GM19372 (cell line): Measurements from ENCODE around the gene C1QTNF3.

Source experiments
- ATAC-seq: cut with Tn5 transposase; IDR thresholded peaks from one replicate; pipeline ENCODE4 v1.9.1; 2021; ENCODE audit warnings: mild to moderate bottlenecking, low read depth, moderate library complexity; ENCODE audit not compliant: unreplicated experiment

C1QTNF3 gene

GRCh38 chr5:34002629-34003328 lies 40.2 kb downstream of the C1QTNF3 start:
- ATAC-seq: no peak

- ATAC-seq: no peak
Observed at GRCh38 chr5:34001241-34001841, 41.7 kb downstream of the C1QTNF3 start.

GRCh38 chr5:33999978-34000377 lies 43.0 kb downstream of the C1QTNF3 start:
- no peak for ATAC-seq

- peak; percentile 79 for ATAC-seq
Observed at GRCh38 chr5:33997331-33997983, 45.6 kb downstream of the C1QTNF3 start.

GRCh38 chr5:33995865-33996264 lies 47.1 kb downstream of the C1QTNF3 start:
- ATAC-seq: no peak

DNA sequence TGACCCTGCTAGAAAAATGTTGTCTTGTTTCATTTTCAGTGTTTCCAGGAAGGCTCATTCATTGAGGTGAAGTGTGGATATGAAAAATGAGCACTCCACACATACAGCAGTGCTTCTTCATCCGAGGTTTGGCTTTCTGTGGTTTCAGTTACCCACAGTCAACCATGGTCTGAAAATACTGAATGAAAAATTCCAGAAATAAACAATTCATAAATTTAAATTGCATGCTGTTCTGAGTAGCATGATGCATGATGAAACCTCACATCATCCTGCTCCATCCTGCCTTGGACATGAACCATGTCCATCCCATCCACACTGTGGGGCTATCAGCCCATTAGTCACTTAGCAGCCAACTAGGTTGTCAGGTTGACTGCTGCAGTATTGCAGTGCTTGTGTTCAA lies 48.2 kb downstream of the C1QTNF3 start:
- ATAC-seq: no peak

GRCh38 chr5:33992864-33993263 lies 50.1 kb downstream of the C1QTNF3 start:
- no peak for ATAC-seq

- no peak for ATAC-seq
Observed at GRCh38 chr5:33985447-33985846, 57.6 kb downstream of the C1QTNF3 start.

- no peak for ATAC-seq
Observed at GRCh38 chr5:33984671-33985124, 58.3 kb downstream of the C1QTNF3 start, which contains the start of gene SLC45A2. SLC45A2 (minus strand) TSS chr5:33984693; CDS start chr5:33984583, 110 bp downstream.

- ATAC-seq: no peak
Observed at GRCh38 chr5:33984178-33984577, 58.8 kb downstream of the C1QTNF3 start.

GRCh38 chr5:33981408-33982162 lies 61.4 kb downstream of the C1QTNF3 start:
- no peak for ATAC-seq

DNA sequence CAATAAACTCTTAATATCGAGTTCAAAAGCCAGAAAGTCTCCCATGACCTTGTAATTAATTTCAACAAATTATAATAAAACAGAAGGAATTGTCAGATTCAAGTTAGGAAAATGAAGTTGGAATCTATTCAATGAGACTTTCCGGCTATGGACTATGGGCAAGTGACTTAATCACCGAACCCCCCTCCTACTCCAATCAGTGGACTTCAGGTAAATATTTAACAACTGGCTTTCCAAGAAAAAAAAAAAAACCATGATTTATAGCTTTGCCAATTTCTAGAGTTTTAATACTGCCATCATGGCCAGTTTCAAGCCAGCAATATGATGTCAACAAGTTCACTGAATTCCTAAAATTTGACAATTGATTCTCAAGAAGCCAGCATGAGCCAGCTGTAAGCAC lies 63.0 kb downstream of the C1QTNF3 start:
- no peak for ATAC-seq

DNA sequence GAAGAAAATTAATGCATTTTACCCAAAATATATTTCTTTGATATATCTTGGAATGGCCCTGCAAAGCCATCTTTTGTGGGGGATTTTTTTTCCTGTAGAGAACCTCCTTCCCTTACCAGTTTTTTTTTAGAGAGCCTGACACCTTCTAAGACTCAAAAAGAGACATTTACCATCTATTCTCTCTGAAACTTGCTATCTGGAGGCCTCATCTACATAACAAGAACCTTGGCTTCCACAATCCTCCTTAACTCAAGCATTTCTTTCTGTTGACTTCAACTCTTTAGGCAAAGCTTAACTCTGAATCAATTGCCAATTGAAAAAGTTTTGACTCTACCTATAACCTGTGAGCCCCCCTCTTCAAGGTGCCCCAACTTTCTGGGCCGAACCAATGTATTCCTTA lies 64.7 kb downstream of the C1QTNF3 start:
- no peak for ATAC-seq

DNA sequence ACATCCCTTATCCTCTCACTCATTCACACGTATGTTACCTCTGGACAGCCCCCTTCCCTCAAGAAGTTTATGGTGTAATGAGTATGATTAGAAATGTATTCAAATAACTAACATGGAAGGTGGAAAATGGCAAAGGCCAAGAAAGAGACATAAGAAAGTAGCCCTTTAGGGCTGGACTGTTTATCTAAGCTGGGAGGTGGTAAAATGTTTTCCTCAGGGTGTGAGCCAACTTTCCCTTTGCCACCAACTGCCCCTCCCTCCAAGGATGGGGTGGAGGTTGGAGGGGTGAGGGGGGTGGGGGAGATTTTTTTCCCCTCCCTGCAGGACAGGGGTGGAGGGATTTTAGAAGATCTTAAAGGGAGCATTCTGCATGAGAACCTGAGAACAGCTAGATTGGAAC lies 66.7 kb downstream of the C1QTNF3 start:
- ATAC-seq: no peak

GRCh38 chr5:33975852-33976251 lies 67.2 kb downstream of the C1QTNF3 start:
- ATAC-seq: no peak

DNA sequence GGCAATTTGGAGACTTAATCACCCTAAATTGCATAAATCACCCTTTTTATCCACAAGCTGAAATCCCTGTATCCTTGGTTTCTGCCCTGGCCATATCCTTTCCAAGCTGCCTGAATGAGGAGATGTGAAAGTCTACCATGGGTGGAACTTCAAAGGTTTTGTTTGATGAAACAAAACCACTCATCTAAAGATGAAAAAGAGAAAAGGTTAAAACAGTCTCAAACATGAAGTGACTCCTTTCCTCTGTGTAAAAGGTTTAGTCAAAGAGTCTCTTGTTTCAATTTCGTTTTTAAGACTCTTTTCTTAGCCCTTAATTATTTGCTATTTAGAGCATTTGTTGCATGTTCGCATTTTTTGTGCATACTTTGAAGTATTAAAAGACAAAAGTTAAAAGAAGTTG lies 69.7 kb downstream of the C1QTNF3 start:
- ATAC-seq: no peak

DNA sequence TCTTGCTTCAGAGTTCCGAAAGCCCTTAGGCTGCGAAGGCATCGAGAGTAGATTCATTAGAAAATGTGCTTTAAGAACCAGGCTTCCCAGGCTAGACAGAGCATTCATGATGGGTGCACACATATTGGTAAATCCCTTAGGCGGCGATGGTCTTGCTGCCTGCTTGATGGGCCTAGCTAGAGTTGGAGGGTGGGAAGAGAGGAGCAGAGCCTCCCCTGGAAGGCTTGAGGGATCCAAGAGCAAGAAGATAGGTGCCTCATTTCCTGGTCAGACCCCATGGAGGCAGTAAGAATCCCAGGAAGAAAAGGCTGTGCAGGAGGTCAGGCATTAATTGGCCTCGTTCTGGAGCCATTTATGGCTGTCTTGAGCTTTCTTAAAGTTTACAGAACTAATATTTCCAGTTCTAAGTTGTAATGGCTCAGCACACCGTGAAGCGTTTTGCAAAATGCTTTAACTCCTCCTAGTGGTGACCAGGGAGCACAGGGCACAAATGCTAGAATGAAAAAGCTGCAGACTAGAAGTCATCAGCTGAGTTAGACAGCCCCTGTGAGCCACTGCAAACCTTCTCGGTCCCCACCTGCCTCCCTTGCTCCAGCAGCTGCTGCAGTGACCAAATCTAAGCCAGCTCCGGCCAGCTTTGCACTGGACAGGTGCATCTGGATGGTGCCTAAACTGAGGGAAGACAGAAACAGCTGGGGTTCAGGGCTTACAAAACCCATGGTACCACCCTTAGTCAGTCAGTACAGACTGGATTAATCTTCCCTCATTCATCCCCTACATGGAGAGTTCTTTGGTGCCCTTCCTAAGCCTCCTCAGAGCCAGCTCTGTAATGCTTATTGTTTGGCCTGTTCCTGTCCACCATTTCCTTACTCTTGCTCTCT lies 73.2 kb downstream of the C1QTNF3 start:
- ATAC-seq: peak; percentile 74

- no peak for ATAC-seq
Observed at GRCh38 chr5:33968211-33969005, 74.6 kb downstream of the C1QTNF3 start.
